IMR-90 (cell line): ENCODE results near the gene ZFYVE21. TPM values are rescaled to one million over a fixed set of nuclear protein-coding genes. Genes with fewer than 3 reads are reported as not detected.

Experiments used
- ATAC-seq: fragments of 200-7000 bp; cut with Tn5 transposase; 2 replicates; pipeline ENCODE4 v1.9.1; 2020; ENCODE audit warnings: low read depth, mild to moderate bottlenecking, moderate library complexity
- BruUV-seq: library from RNA; stranded (reverse); fragments of 400-500 nt; replicated peaks from 2 replicates; lab custom pipeline; 2021; lab: Mats Ljungman, UMichigan
- CTCF ChIA-PET: fragments of 300-600 bp; formaldehyde crosslinking; extraction: SDS; loops from one replicate; lab custom pipeline; 2021; ENCODE audit warnings: antibody characterized with exemption; lab: Yijun Ruan, JAX
- POLR2A ChIA-PET: fragments of 300-600 bp; sonication (Branson Sonifier 250); formaldehyde crosslinking; loops from one replicate; lab custom pipeline; 2022; ENCODE audit warnings: antibody characterized with exemption; ENCODE audit not compliant: unreplicated experiment; lab: Charles Lee
- DNase-seq: peaks from one replicate; pipeline ENCODE4 v3.0.0; 2013
- H2AFZ ChIP-seq: replicated peaks from 2 replicates; pipeline ENCODE3; 2013; ENCODE audit warnings: low read length, mild to moderate bottlenecking; ENCODE audit not compliant: poor library complexity
- H2AK5ac ChIP-seq: 2 replicates; pipeline ENCODE4 v1.6.1; 2013; ENCODE audit warnings: low read depth, low read length, inconsistent platforms
- H2AK9ac ChIP-seq: replicated peaks from 2 replicates; pipeline ENCODE3; 2013; ENCODE audit warnings: mild to moderate bottlenecking, low read depth, low read length, moderate library complexity; ENCODE audit not compliant: poor library complexity
- H2BK120ac ChIP-seq: 2 replicates; pipeline ENCODE4 v1.6.1; 2013; ENCODE audit warnings: low read depth, low read length, inconsistent platforms
- H2BK15ac ChIP-seq: 3 replicates; pipeline ENCODE4 v1.6.1; 2013; ENCODE audit warnings: low read depth, low read length, inconsistent platforms
- H2BK20ac ChIP-seq: 2 replicates; pipeline ENCODE4 v1.6.1; 2013; ENCODE audit warnings: low read depth, mild to moderate bottlenecking, inconsistent platforms, low read length, moderate library complexity
- H2BK5ac ChIP-seq: 2 replicates; pipeline ENCODE4 v1.6.1; 2013; ENCODE audit warnings: mild to moderate bottlenecking, low read depth, low read length, inconsistent platforms; ENCODE audit not compliant: poor library complexity, severe bottlenecking
- H3K14ac ChIP-seq: replicated peaks from 2 replicates; pipeline ENCODE4 v1.6.1; 2013; ENCODE audit warnings: low read depth, low read length, inconsistent platforms
- H3K18ac ChIP-seq: 2 replicates; pipeline ENCODE4 v1.6.1; 2013; ENCODE audit warnings: low read depth, low read length, control low read depth
- H3K23ac ChIP-seq: 2 replicates; pipeline ENCODE4 v1.6.1; 2013; ENCODE audit warnings: low read depth, low read length, inconsistent platforms
- H3K27ac ChIP-seq: 2 replicates; pipeline ENCODE4 v1.5.1; 2013; ENCODE audit warnings: mild to moderate bottlenecking, control low read depth, low read length; ENCODE audit not compliant: insufficient read depth
- H3K27me3 ChIP-seq: 2 replicates; pipeline ENCODE4 v1.6.1; 2013; ENCODE audit warnings: low read length; ENCODE audit not compliant: control insufficient read depth, insufficient read depth
- H3K36me3 ChIP-seq: 2 replicates; pipeline ENCODE4 v1.6.1; 2013; ENCODE audit warnings: low read length, mixed read lengths; ENCODE audit not compliant: control insufficient read depth, insufficient read depth
- H3K4ac ChIP-seq: 2 replicates; pipeline ENCODE4 v1.6.1; 2013; ENCODE audit warnings: low read depth, low read length, inconsistent platforms
- H3K4me1 ChIP-seq: 2 replicates; pipeline ENCODE4 v1.6.1; 2013; ENCODE audit warnings: low read length, mixed read lengths; ENCODE audit not compliant: control insufficient read depth, insufficient read depth
- H3K4me2 ChIP-seq: 2 replicates; pipeline ENCODE4 v1.6.1; 2013; ENCODE audit warnings: low read depth, mild to moderate bottlenecking, control low read depth, low read length, moderate library complexity
- H3K4me3 ChIP-seq: 2 replicates; pipeline ENCODE4 v1.5.1; 2013; ENCODE audit warnings: low read depth, mild to moderate bottlenecking, control low read depth, low read length, moderate library complexity; ENCODE audit not compliant: insufficient read depth
- H3K56ac ChIP-seq: 2 replicates; pipeline ENCODE4 v1.6.1; 2013; ENCODE audit warnings: low read length, inconsistent platforms; ENCODE audit not compliant: insufficient read depth; ENCODE audit errors: extremely low read depth
- H3K79me1 ChIP-seq, 2 experiments: 2 replicates each; pipeline ENCODE4 v1.6.1; 2013; ENCODE audit warnings: low read length in 2 of 2, inconsistent platforms in 1 of 2, low read depth in 1 of 2
- H3K9ac ChIP-seq: 2 replicates; pipeline ENCODE4 v1.6.1; 2013; ENCODE audit warnings: low read depth, low read length, control low read depth
- H3K9me1 ChIP-seq: 2 replicates; pipeline ENCODE4 v1.6.1; 2013; ENCODE audit warnings: low read length, inconsistent platforms; ENCODE audit not compliant: insufficient read depth
- H3K9me3 ChIP-seq: 2 replicates; pipeline ENCODE4 v1.6.1; 2013; ENCODE audit warnings: low read length; ENCODE audit not compliant: control insufficient read depth, insufficient read depth
- H4K20me1 ChIP-seq: 2 replicates; pipeline ENCODE4 v1.6.1; 2013; ENCODE audit warnings: low read length, inconsistent platforms; ENCODE audit not compliant: insufficient read depth
- H4K5ac ChIP-seq: 2 replicates; pipeline ENCODE4 v1.6.1; 2013; ENCODE audit warnings: mild to moderate bottlenecking, low read depth, low read length, control low read depth
- H4K8ac ChIP-seq, 2 experiments: 2 replicates each; pipeline ENCODE4 v1.6.1; 2013; ENCODE audit warnings: low read depth in 2 of 2, low read length in 2 of 2, control low read depth in 1 of 2, inconsistent platforms in 1 of 2
- H4K91ac ChIP-seq: 2 replicates; pipeline ENCODE4 v1.6.1; 2013; ENCODE audit warnings: low read depth, low read length, inconsistent platforms; ENCODE audit not compliant: insufficient read depth
- BHLHE40 ChIP-seq: fragments of 150-350 bp; IDR thresholded peaks from 2 replicates; pipeline ENCODE4 v1.6.1; 2016; ENCODE audit warnings: mild to moderate bottlenecking, low read depth, low read length
- CEBPB ChIP-seq: IDR thresholded peaks from 2 replicates; pipeline ENCODE4 v1.6.1; 2012; ENCODE audit warnings: low read depth, low read length, improper control_type of control experiment
- CHD1 ChIP-seq: IDR thresholded peaks from 2 replicates; pipeline ENCODE4 v1.6.1; 2012; ENCODE audit warnings: low read depth, low read length, improper control_type of control experiment
- CTCF ChIP-seq: conservative IDR thresholded peaks from 2 replicates; pipeline ENCODE4 v1.5.1; 2012; ENCODE audit warnings: mild to moderate bottlenecking, low read depth, low read length, improper control_type of control experiment
- ELK1 ChIP-seq: fragments of 150-350 bp; IDR thresholded peaks from 2 replicates; pipeline ENCODE4 v1.6.1; 2016; ENCODE audit warnings: low read depth, mild to moderate bottlenecking, low read length, moderate library complexity, borderline replicate concordance
- FOS ChIP-seq: fragments of 150-350 bp; IDR thresholded peaks from 2 replicates; pipeline ENCODE4 v1.6.1; 2016; ENCODE audit warnings: low read depth, low read length
- MAFK ChIP-seq: IDR thresholded peaks from 2 replicates; pipeline ENCODE4 v1.6.1; 2012; ENCODE audit warnings: low read depth, low read length, improper control_type of control experiment
- MAZ ChIP-seq: IDR thresholded peaks from 2 replicates; pipeline ENCODE4 v1.6.1; 2012; ENCODE audit warnings: low read depth, mild to moderate bottlenecking, low read length, improper control_type of control experiment, moderate library complexity, borderline replicate concordance
- MXI1 ChIP-seq: IDR thresholded peaks from 2 replicates; pipeline ENCODE4 v1.6.1; 2012; ENCODE audit warnings: low read depth, mild to moderate bottlenecking, low read length, moderate library complexity, borderline replicate concordance
- NFE2L2 ChIP-seq: fragments of 150-350 bp; IDR thresholded peaks from 2 replicates; pipeline ENCODE4 v1.6.1; 2016; ENCODE audit warnings: low read depth, mild to moderate bottlenecking, low read length
- POLR2A ChIP-seq: IDR thresholded peaks from 2 replicates; pipeline ENCODE4 v1.6.1; 2012; ENCODE audit warnings: mild to moderate bottlenecking, low read depth, low read length
- RAD21 ChIP-seq: IDR thresholded peaks from 2 replicates; pipeline ENCODE4 v1.6.1; 2012; ENCODE audit warnings: low read length, improper control_type of control experiment
- RCOR1 ChIP-seq: IDR thresholded peaks from 2 replicates; pipeline ENCODE4 v1.6.1; 2012; ENCODE audit warnings: mild to moderate bottlenecking, low read length, improper control_type of control experiment; ENCODE audit not compliant: insufficient replicate concordance
- RFX5 ChIP-seq: IDR thresholded peaks from 2 replicates; pipeline ENCODE4 v1.8.0; 2012; ENCODE audit warnings: low read depth, mild to moderate bottlenecking, low read length, moderate library complexity
- SMC3 ChIP-seq: fragments of 150-350 bp; IDR thresholded peaks from 2 replicates; pipeline ENCODE4 v1.6.1; 2016; ENCODE audit warnings: low read depth, mild to moderate bottlenecking, antibody characterized with exemption, low read length, moderate library complexity
- USF2 ChIP-seq: fragments of 150-350 bp; IDR thresholded peaks from 2 replicates; pipeline ENCODE4 v1.6.1; 2017; ENCODE audit warnings: mild to moderate bottlenecking, antibody characterized with exemption, low read length, low read depth
- whole genome bisulfite sequencing, 2 experiments: methylation state at CpG; one replicate each; pipeline versions ENCODE4 v1.1.5 to v1.1.7; 2013; ENCODE audit warnings: missing lambda C conversion rate in 2 of 2; ENCODE audit not compliant: insufficient read length in 1 of 2; ENCODE audit errors: extremely low coverage in 2 of 2; 5-methylcytosine and 5-hydroxymethylcytosine counted together
- dilution Hi-C: fragments of 300-500 bp; cut with HindIII; formaldehyde crosslinking; loops from one replicate; pipeline ENCODE4 v1.14.3; 2018; ENCODE audit warnings: low sequenced_read_pairs; ENCODE audit not compliant: unreplicated experiment
- in situ Hi-C: fragments of 300-500 bp; cut with MboI; formaldehyde crosslinking; loops from 3 replicates; pipeline ENCODE4 v1.14.3; 2019; ENCODE audit warnings: low sequenced_read_pairs, inconsistent platforms, mixed read lengths
- intact Hi-C: fragments of 100-400 bp; cut with micrococcal nuclease; formaldehyde crosslinking; loops from 2 replicates; pipeline ENCODE4 v1.10.0; 2022
- polyA plus RNA-seq, 3 experiments: library from polyadenylated mRNA; depleted of rRNA; stranded (reverse); fragments of >200 nt; gene quantifications; 2 replicates each; pipeline ENCODE4 v1.2.3, GENCODE V29; 2012; ENCODE audit warnings: low replicate concordance in 1 of 3
- total RNA-seq: library from RNA; depleted of rRNA; stranded (reverse); fragments of >200 nt; gene quantifications from 2 replicates; pipeline ENCODE4 v1.2.3, GENCODE V29; 2012

Gene ZFYVE21
- total and polyA plus RNA-seq, 2 of the 4 experiments (the other 2 are of a cell fraction), result 41.2 to 89.2 TPM

- TF ChIP-seq RFX5, result no peak
- TF ChIP-seq BHLHE40, result no peak
- no peak for TF ChIP-seq MXI1
- no peak for TF ChIP-seq MAFK
- no peak for TF ChIP-seq SMC3
- no peak for TF ChIP-seq CHD1
- TF ChIP-seq POLR2A, result no peak
- TF ChIP-seq CTCF, result no peak
- TF ChIP-seq MAZ, result no peak
- no peak for TF ChIP-seq ELK1
- TF ChIP-seq NFE2L2, result no peak
- no peak for TF ChIP-seq FOS
- no peak for TF ChIP-seq RAD21
- no peak for TF ChIP-seq RCOR1
- no peak for TF ChIP-seq CEBPB
- TF ChIP-seq USF2, result no peak
- dilution Hi-C loops, result no loop called here
Measured at GRCh38 chr14:103741876-103742275, 26.3 kb downstream of the ZFYVE21 start.

More at GRCh38 chr14:103741876-103742275, 26.3 kb downstream of the ZFYVE21 start:
- H4K20me1 ChIP-seq, result no peaks in the 10 kb centered on the region
- H3K4me1 ChIP-seq, result peaks cover 2% of the 10 kb centered on the region; the same call in 1 of the 2 replicates
- no peaks in the 10 kb centered on the region for H3K9me3 ChIP-seq
- H3K27me3 ChIP-seq, result no peaks in the 10 kb centered on the region
- ChIA-PET CTCF (interaction anchor here (0.5 kb wide), 1 partner anchor 175 kb away, joined by 3 read pairs; no protein-coding TSS in a partner anchor), POLR2A (no interaction called here)
- H3K23ac ChIP-seq, result no peak overlapping the region
- H3K4me3 ChIP-seq, result no peak overlapping the region
- H2BK5ac ChIP-seq, result no peak overlapping the region
- no peak overlapping the region for H3K27ac ChIP-seq
- H2AFZ ChIP-seq, result no peak overlapping the region
- H3K14ac ChIP-seq, result no peak overlapping the region; the same call in 1 of the 2 replicates
- in situ Hi-C loops (no loop called here), intact Hi-C loops (no loop called here)
- H4K91ac ChIP-seq, result no peak overlapping the region
- no peak overlapping the region for H3K18ac ChIP-seq
- no peak overlapping the region for H2AK9ac ChIP-seq
- H3K36me3 ChIP-seq, result no peaks in the 10 kb centered on the region
- H3K79me1 ChIP-seq, result 0 out of 4 replicates have a peak, but pooled peaks cover 0 to 2% of the 10 kb centered on the region in 2 experiments
- no peak for ATAC-seq
- no peak for DNase-seq
- 91% methylated on average over 6 of the region's 9 CpGs; no CpG with 5 or more reads in 1 of the 2 experiments for WGBS, 2 experiments
- H2BK120ac ChIP-seq, result no peak overlapping the region
- H3K9me1 ChIP-seq, result peaks cover 7% of the 10 kb centered on the region; the same call in 1 of the 2 replicates
- H3K56ac ChIP-seq, result no peak overlapping the region
- no TSS peak for BruUV-seq
- no peak overlapping the region for H3K4ac ChIP-seq
- H4K8ac ChIP-seq, result no peak overlapping the region
- H3K9ac ChIP-seq, result no peak overlapping the region
- no peak overlapping the region for H2AK5ac ChIP-seq
- H2BK20ac ChIP-seq, result no peak overlapping the region
- no peak overlapping the region for H3K4me2 ChIP-seq
- no peak overlapping the region for H4K5ac ChIP-seq
- no peak overlapping the region for H2BK15ac ChIP-seq
